Measurements from ENCODE around the gene PHF21B. TPM values are rescaled to one million over a fixed set of nuclear protein-coding genes. Genes with fewer than 3 reads are reported as not detected.

PHF21B gene
- total and polyA plus RNA-seq, 3 donors from 2014 or later: 8.5 to 37.9 (median 19.0) TPM

GRCh38 chr22:45034821-45035220 lies 25.0 kb upstream of the PHF21B start:
- intact Hi-C loops (cut with DNase I; ENCODE audit: low total_unique reads): no loop called here
- TF ChIP-seq CTCF (IDR thresholded peaks at IDR 0.05): no peak
- no peak for TF ChIP-seq POLR2A (IDR thresholded peaks at IDR 0.05)
- H3K27me3 ChIP-seq: no peaks in the 10 kb centered on the region
- no peak overlapping the region for H3K27ac ChIP-seq
- no peaks in the 10 kb centered on the region for H3K9me3 ChIP-seq
- H3K4me1 ChIP-seq: peaks cover 11% of the 10 kb centered on the region
- DNase-seq: no peak
- 96 to 97% methylated on average over 8 of the region's 8 CpGs for WGBS, 2 donors
- no peak overlapping the region for H3K4me3 ChIP-seq
- H3K36me3 ChIP-seq (ENCODE audit: low read depth, missing control alignments): no peaks in the 10 kb centered on the region

- intact Hi-C loops (cut with DNase I; ENCODE audit: low total_unique reads): no loop called here
- no peak for DNase-seq
- H3K27ac ChIP-seq: no peak overlapping the region
- no peaks in the 10 kb centered on the region for H3K27me3 ChIP-seq
- no peak for TF ChIP-seq POLR2A (IDR thresholded peaks at IDR 0.05)
- 93 to 94% methylated on average over 10 of the region's 10 CpGs for WGBS, 2 donors
- no peaks in the 10 kb centered on the region for H3K36me3 ChIP-seq (ENCODE audit: low read depth, missing control alignments)
- H3K9me3 ChIP-seq: no peaks in the 10 kb centered on the region
- peaks cover 11% of the 10 kb centered on the region for H3K4me1 ChIP-seq
- H3K4me3 ChIP-seq: no peak overlapping the region
Observed at GRCh38 chr22:45034156-45034555, 24.4 kb upstream of the PHF21B start.

GRCh38 chr22:45033136-45033535 lies 23.3 kb upstream of the PHF21B start:
- no peaks in the 10 kb centered on the region for H3K27me3 ChIP-seq
- H3K4me1 ChIP-seq: peaks cover 11% of the 10 kb centered on the region
- no peak for DNase-seq
- no peaks in the 10 kb centered on the region for H3K36me3 ChIP-seq (ENCODE audit: low read depth, missing control alignments)
- intact Hi-C loops (cut with DNase I; ENCODE audit: low total_unique reads): no loop called here
- H3K9me3 ChIP-seq: no peaks in the 10 kb centered on the region
- H3K4me3 ChIP-seq: no peak overlapping the region
- 42 to 57% methylated on average over 2 of the region's 2 CpGs for WGBS, 2 donors
- no peak for TF ChIP-seq POLR2A (IDR thresholded peaks at IDR 0.05)
- no peak overlapping the region for H3K27ac ChIP-seq

GRCh38 chr22:45031629-45032403 lies 22.0 kb upstream of the PHF21B start:
- TF ChIP-seq POLR2A (IDR thresholded peaks at IDR 0.05) (no peak), CTCF (IDR thresholded peaks at IDR 0.05) (no peak)
- peaks cover 11% of the 10 kb centered on the region for H3K4me1 ChIP-seq
- no peak overlapping the region for H3K27ac ChIP-seq
- no peaks in the 10 kb centered on the region for H3K27me3 ChIP-seq
- intact Hi-C loops (cut with DNase I; ENCODE audit: low total_unique reads): no loop called here
- no peaks in the 10 kb centered on the region for H3K36me3 ChIP-seq (ENCODE audit: low read depth, missing control alignments)
- no peaks in the 10 kb centered on the region for H3K9me3 ChIP-seq
- H3K4me3 ChIP-seq: no peak overlapping the region
- DNase-seq: no peak
- WGBS, 2 donors: 69 to 83% methylated on average over 1 of the region's 1 CpG

DNA sequence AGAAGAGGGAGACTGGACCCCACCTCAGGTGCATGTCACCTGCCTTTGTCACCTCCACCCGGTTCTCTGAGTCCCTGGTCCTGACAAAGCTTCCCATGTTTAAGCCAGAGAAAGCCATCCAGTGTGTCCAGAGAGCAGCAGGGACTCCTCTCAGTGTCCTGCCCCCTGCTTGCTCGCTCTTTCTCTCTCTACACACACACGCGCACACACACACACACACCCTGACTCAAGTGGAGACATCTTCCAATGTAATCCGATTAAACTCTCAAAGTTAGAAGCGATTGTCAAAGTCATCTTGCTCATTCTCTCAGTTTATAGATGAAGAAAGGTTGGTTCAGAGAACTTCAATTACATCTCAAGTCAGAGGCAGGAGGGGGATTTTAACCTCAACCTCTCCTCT lies 19.7 kb upstream of the PHF21B start:
- Histone ChIP-seq H3K27ac (no peak overlapping the region), H3K4me1 (no peaks in the 10 kb centered on the region), H3K36me3 (ENCODE audit: low read depth, missing control alignments) (no peaks in the 10 kb centered on the region), H3K4me3 (no peak overlapping the region), H3K27me3 (no peaks in the 10 kb centered on the region), H3K9me3 (no peaks in the 10 kb centered on the region)
- no peak for TF ChIP-seq POLR2A (IDR thresholded peaks at IDR 0.05)
- no peak for TF ChIP-seq CTCF (IDR thresholded peaks at IDR 0.05)
- intact Hi-C loops (cut with DNase I; ENCODE audit: low total_unique reads): no loop called here
- WGBS, 2 donors: 87 to 91% methylated on average over 6 of the region's 6 CpGs
- DNase-seq: no peak

DNA sequence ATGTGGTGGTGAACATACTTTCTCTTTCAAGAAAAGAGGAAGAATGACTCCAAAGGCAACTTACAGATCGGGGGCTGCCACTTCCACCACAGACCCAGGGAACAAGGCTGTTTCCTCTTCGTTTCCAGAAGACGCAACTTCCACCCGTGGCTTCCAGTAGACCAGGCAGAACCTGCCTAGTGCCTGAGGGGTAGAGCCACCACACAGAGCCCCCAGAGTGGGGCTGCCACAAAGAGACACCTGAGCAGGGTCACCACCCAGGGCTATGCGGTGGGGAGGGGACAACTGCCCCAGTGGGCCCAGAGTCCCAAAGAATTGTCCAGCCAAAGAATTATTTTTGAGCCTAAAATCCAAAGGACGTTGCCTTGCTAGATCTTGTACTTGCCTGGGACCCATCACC lies 16.7 kb upstream of the PHF21B start:
- no peak overlapping the region for H3K27ac ChIP-seq
- H3K4me1 ChIP-seq: no peaks in the 10 kb centered on the region
- H3K4me3 ChIP-seq: no peak overlapping the region
- intact Hi-C loops (cut with DNase I; ENCODE audit: low total_unique reads): no loop called here
- TF ChIP-seq POLR2A (IDR thresholded peaks at IDR 0.05) (no peak), CTCF (IDR thresholded peaks at IDR 0.05) (no peak)
- H3K9me3 ChIP-seq: no peaks in the 10 kb centered on the region
- H3K27me3 ChIP-seq: no peaks in the 10 kb centered on the region
- H3K36me3 ChIP-seq (ENCODE audit: low read depth, missing control alignments): no peaks in the 10 kb centered on the region
- no peak for DNase-seq
- WGBS, 2 donors: 84 to 85% methylated on average over 6 of the region's 6 CpGs
